Hematopoietic multipotent progenitor cell treated with erythropoietin and hydrocortisone succinate and interleukin-3 and kit ligand, for 6 days (in vitro differentiated cells): Measurements from ENCODE around the gene PARVA.
"Not testable (repeated sequence)": the region's sequence is repeated elsewhere in the genome, so short reads cannot be mapped to it uniquely, and the experiment has no call there.

Source experiments
- DNase-seq: peaks from one replicate; pipeline ENCODE4 v3.0.0-alpha.2; 2015

Gene PARVA

DNA sequence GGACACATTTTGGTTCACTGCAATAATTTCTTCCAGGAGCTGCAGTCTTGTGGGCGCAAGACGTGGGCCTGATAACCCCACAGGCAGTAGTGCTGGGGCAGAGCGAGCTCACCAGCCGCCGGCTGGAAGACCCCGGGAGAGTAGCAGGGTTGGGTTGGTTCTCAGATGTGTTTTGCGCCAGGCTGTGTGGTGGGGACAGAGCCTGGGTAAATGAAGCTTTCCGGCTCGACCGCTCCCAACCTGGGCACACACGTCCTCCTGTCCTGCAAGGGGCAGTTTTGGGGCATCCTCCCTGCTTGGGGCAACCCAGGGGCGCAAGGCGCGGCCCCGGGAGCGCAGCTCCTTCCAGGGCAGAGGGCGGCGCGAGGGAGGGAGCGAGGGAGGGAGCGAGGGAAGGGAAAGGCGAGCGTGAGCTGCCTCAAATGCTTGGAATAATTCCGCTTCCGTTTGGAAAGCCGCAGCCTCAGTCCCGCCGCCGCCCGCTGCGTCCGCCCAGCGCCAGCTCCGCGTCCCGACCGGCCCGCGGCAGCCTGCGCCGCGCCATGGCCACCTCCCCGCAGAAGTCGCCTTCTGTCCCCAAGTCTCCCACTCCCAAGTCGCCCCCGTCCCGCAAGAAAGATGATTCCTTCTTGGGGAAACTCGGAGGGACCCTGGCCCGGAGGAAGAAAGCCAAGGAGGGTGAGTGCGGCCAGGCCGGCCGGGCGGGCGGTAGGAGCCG, at the start of gene PARVA:
Gene PARVA, plus strand, starts transcription at position 466 of the 718 bp plus-strand sequence. Its CDS starts 77 bp downstream, at position 543.
- DNase-seq = no peak

DNA sequence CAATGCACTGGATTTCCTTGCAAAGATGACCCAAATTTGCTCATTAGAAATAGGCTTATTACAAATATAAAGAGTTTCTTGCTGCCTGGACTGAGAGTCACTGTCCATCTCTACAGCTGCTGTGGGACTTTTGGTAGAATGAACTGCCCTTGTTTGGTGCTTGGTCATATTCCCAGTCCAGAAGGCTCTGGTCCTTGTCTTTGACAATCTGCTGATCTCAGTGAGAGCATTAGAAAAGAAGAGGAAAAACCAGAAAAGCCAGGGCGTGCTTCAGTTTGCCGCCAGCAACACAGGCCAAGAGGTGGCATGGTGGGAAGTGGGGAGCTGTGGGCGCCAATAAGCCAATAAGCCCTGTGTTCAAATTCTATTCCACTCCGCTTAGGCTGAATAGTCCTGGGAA, 48.2 kb upstream of the PARVA start:
- no peak for DNase-seq

DNA sequence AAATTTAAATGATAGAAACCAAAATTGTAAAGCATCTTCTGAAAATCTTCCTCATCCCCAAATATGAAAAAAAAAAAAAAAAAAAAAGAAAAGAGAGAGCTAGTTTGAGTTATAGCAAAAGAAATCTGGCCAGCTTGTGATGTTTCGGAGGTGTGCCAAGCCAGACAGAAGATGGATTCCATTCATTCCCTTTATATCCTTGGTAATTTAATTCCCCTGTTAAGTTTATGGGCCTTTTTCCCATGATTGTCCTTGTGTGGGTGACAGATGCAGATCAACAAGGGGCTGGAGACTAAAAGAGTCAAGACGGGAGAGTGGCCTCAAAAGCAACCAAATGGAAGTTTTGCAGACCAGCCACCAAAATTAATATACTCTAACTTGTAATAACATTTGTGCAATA, 47.6 kb upstream of the PARVA start:
- DNase-seq = no peak

DNA sequence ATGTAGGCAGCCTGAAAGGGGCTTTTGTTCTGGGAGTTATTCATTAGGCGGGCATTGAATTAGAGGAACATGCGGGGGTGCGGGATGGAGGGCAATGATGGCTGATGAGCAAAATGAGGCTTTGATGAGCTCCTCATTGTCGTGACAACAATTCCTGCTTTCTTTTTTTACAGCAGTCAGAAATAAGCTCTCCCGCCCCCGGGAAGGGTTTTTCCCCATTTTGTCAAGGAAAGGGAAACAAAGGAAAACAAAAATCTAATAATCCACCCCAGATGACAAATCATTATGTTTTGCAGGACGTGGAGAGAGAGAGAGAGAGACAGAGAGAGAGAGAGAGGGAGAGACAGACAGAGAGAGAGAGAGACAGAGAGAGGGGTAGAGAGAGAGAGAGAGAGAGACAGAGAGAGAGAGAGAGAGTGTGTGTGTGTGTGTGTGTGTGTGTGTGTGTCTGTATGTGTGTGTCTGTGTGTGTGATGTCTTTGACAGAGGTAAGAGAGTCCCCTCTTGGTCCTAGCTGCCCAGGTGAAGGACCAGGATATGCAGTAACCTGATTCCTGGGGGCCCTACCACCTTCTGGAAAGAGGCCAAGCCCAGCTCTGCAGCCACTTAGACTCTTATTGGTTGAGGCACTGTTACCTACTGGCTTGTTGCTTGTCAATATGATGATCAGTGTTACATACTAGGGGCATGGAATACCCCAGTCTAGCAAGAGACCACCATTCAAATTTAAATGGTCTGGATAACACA, 46.7 kb upstream of the PARVA start:
- DNase-seq = no peak

DNA sequence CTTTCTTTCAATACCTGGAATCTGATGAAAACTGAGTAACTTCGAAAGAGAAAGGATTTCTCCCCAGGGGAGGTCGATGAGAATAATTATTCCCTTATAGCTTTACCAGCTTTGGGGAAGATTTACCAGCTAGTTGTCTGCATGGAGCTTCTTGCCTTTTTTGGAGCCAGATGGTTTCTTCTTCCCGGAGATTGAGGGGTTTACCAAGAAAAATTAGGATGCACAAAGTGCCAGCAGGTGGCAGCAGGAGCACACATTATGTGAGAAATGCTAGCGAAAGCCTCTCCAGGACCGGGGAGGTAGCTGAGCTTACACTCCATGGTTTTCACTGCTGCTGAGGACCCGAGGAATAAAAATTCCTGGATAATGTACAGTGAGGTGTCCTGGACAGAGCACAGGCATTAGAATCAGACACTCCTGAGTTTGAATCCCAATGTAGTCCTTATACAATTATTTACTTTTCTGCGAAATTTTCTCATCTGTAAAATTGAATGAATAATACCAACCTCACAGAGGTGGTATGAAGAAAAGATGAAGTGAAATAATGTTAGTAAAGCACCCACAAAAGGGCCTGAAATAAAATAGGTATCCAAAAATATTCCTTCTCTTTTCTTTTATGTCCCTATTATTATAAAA, 46.0 kb upstream of the PARVA start:
- DNase-seq = peak; percentile 89

GRCh38 chr11:12343526-12343925, 33.8 kb upstream of the PARVA start:
- no peak for DNase-seq

DNA sequence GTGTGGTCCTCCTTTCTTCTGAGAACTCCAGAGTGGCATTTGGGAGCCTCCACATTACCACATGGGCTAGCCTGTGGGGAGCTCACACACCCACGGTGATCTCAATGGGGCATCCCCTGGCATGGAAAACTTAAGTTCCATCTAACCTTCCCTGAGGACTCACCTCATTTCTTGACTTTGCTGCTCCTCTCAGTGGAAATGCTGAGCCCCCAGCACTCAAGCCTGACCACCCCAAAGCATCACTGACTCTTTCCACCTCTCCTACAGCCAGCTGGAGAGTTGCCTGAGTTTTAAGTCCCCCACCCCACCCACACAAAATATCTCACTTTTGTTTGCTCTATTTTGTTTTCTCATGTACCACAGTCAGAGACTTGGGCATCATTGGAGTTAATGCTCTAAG, 23.8 kb upstream of the PARVA start:
- DNase-seq = no peak

GRCh38 chr11:12354750-12355545, 22.4 kb upstream of the PARVA start:
- DNase-seq = no peak

DNA sequence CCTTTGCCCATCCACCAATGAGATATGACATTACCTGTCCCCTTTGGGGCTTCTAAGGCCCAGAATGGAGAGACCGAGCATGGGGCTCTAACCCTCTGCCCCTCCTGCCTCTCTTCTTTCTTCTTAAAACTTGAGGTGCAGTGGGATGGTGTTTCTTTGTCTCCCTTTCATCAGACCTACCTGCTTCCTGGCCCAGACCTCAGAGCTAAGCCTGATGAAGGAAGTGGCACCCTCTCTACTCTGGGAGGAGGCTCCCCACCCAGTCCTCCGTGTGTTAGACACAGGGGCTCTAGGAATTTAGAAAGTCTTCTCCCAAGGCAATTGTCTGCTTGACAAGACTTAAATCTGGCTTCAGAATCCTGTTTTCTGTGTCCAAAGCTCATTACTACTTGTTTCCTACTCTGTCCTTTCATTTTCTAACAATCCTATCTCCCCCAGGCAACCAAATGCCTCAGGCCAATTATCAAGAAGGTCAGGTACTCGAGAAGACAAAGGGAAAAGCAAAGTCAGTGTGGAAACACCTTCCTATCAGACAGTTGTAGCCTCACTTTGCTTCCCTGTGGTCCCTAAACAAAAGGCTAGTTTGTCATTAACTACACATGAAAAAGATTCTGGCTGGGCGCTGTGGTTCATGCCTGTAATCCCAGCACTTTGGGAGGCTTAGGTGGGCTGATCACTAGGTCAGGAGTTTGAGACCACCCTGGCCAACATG, 20.3 kb upstream of the PARVA start:
- DNase-seq = no peak

- not testable (repeated sequence) for DNase-seq
Measured at GRCh38 chr11:12357697-12358096, 19.7 kb upstream of the PARVA start.

GRCh38 chr11:12358302-12359188, 18.8 kb upstream of the PARVA start:
- no peak for DNase-seq

GRCh38 chr11:12359761-12360160, 17.6 kb upstream of the PARVA start:
- no peak for DNase-seq

GRCh38 chr11:12361682-12362081, 15.7 kb upstream of the PARVA start:
- DNase-seq = no peak

GRCh38 chr11:12362857-12363256, 14.5 kb upstream of the PARVA start:
- DNase-seq = no peak

DNA sequence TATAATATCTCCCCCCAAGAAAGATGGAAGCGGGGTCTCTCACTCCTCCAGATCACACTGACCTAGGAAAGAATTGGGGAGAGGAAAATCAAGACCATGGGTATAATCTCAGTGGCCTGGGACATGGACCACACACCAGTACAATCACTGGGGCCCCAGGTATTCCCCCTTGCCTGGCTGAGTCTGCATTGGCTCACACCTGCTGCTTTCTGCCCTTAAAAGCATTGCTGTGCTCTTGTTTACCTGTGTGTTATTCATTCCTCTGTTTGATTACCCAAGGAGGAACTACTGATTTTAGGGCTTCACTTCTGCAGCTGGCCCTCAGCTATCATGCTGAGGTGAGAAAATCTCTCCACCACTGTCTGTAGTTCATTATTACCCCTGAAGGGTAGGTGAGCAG, 14.0 kb upstream of the PARVA start:
- DNase-seq = no peak

DNA sequence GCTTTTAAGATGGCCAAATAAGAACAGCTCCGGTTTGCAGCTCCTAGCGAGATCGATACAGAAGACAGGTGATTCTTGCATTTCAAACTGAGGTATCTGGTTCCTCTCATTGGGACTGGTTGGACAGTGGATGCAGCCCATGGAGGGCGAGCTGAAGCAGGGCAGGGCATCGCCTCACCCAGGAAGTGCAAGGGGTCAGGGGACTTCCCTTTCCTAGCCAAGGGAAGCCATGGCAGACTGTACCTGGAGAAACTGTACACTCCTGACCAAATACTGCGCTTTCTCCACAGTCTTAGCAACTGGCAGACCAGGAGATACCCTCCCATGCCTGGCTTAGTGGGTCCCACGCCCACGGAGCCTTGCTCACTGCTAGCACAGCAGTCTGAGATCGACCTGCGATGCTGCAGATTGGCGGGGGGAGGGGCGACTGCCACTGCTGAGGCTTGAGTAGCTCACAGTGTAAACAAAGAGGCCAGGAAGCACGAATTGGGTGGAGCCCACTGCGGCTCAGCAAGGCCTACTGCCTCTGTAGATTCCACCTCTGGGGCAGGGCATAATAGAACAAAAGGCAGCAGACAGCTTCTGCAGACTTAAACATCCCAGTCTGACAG, 11.3 kb upstream of the PARVA start:
- peak; percentile 7 for DNase-seq

GRCh38 chr11:12367057-12367456, 10.3 kb upstream of the PARVA start:
- not testable (repeated sequence) for DNase-seq

DNA sequence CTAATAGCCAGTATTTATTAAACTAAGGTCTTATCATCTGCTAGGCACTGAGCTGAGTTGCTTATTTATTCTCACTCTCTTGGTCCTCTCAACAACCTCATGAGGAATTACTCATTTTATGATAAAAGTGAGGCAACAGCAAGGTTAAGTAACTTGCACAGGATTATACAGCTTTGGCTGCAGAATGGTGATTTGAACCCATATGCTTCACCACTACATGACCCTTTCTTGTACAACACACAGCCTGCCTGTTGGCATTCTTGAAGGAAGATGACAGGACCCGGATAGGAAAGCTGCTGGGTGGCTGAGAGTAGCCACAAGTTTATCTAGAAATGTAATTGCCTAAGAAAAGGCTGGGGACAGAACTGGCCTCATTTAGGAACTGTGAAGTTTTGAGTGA, 5.3 kb upstream of the PARVA start:
- no peak for DNase-seq

GRCh38 chr11:12375720-12376119, 1.7 kb upstream of the PARVA start:
- no peak for DNase-seq

DNA sequence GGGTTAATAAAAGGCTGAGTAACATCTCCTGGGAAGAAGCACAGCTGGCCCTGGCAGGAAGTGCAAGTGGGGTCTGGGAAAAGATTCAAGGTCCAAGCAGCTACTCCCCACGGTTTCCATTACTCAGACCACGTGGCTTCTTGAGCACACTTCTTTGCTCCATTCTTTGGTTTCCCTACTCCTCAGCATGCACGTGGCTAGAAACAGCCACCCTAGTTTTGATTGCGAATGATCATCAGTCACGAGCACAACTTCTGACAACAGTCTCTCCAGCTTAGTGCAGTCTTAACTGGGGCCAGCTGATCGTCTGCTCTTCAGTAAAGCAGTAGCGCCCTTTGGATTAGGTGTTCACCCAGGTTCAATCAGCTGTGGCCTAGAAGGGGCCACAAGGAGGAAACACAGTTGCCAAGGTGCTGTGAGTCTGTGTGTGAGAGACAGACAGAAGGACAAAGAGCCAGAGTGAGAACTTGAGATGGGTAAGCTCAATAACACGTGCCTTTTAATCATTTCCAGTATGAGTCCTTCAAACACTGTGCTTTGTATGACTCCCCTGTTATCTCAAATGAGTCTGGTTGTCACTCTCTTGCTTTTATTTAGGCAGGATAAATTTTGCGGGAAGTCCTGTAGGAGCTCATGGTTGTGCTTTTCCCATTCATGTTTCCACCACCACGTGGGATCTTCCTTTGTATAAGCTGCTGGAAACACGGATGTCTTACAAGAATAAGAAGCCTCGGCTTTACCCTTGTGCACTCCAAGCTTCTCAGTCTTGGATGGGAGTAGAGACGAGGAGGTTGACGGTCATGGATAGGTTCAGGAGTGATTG, 901 bp upstream of the PARVA start:
- DNase-seq = no peak
